CD4-positive, alpha-beta T cell (primary cell): Measurements from ENCODE around the gene ARHGDIB. TPM values are rescaled to one million over a fixed set of nuclear protein-coding genes. Genes with fewer than 3 reads are reported as not detected.

ENCODE experiments used
- ATAC-seq: fragments of 200-7000 bp; cut with Tn5 transposase; one replicate; pipeline ENCODE4 v1.10.0; 2022; ENCODE audit warnings: mild to moderate bottlenecking; ENCODE audit not compliant: poor library complexity
- CTCF ChIA-PET: fragments of 350-600 bp; sonication (Branson Sonifier 250); formaldehyde crosslinking; loops from one replicate; lab custom pipeline; 2021; ENCODE audit warnings: antibody characterized with exemption, inconsistent platforms; lab: Charles Lee
- POLR2A ChIA-PET: fragments of 350-600 bp; sonication (Branson Sonifier 250); formaldehyde crosslinking; loops from one replicate; lab custom pipeline; 2021; ENCODE audit warnings: antibody characterized with exemption, inconsistent platforms; lab: Charles Lee
- DNase-seq, 14 experiments: peaks; one replicate each; pipeline ENCODE4 v3.0.0-alpha.2; 2013 to 2020; ENCODE audit warnings: mixed read lengths in 2 of 14
- H3K27ac ChIP-seq, 2 donors: one replicate each; pipeline versions ENCODE4 v1.5.1 to v1.7.0; 2013; ENCODE audit warnings: low read length in 2 of 2, low read depth in 1 of 2, mild to moderate bottlenecking in 1 of 2
- H3K27me3 ChIP-seq, 2 experiments: 1 replicate in 1 of 2; 2 replicates in 1 of 2; pipeline versions ENCODE4 v1.6.1 to v1.7.0; 2013; ENCODE audit warnings: low read length in 2 of 2, control low read depth in 1 of 2, mild to moderate bottlenecking in 1 of 2, moderate library complexity in 1 of 2; ENCODE audit not compliant: insufficient read depth in 2 of 2, control insufficient read depth in 1 of 2
- H3K36me3 ChIP-seq: one replicate; pipeline ENCODE4 v1.6.1; 2013; ENCODE audit warnings: low read length, control low read depth; ENCODE audit not compliant: insufficient read depth
- H3K4me1 ChIP-seq: one replicate; pipeline ENCODE4 v1.6.1; 2013; ENCODE audit warnings: low read length, control low read depth; ENCODE audit not compliant: insufficient read depth
- H3K4me3 ChIP-seq: one replicate; pipeline ENCODE4 v1.5.1; 2013; ENCODE audit warnings: mild to moderate bottlenecking, low read length, moderate library complexity
- H3K9me3 ChIP-seq, 2 experiments: 1 replicate in 1 of 2; 2 replicates in 1 of 2; pipeline versions ENCODE4 v1.6.1 to v1.7.0; 2013; ENCODE audit warnings: low read length in 2 of 2, mild to moderate bottlenecking in 2 of 2, control low read depth in 1 of 2, moderate library complexity in 1 of 2; ENCODE audit not compliant: control insufficient read depth in 1 of 2, insufficient read depth in 1 of 2
- H3K27ac Mint-ChIP-seq: one replicate; pipeline ENCODE4 v1.8.0; 2020; ENCODE audit warnings: mixed read lengths
- H3K27me3 Mint-ChIP-seq: one replicate; pipeline ENCODE4 v1.8.0; 2021; ENCODE audit warnings: mixed read lengths
- H3K36me3 Mint-ChIP-seq: one replicate; pipeline ENCODE4 v1.8.0; 2021; ENCODE audit warnings: low read depth, mixed read lengths
- H3K4me1 Mint-ChIP-seq: one replicate; pipeline ENCODE4 v1.8.0; 2021; ENCODE audit warnings: low read depth, mixed read lengths
- H3K4me3 Mint-ChIP-seq: one replicate; pipeline ENCODE4 v1.8.0; 2020; ENCODE audit warnings: mild to moderate bottlenecking, mixed read lengths
- H3K9me3 Mint-ChIP-seq: one replicate; pipeline ENCODE4 v1.8.0; 2020; ENCODE audit warnings: mixed read lengths
- CTCF ChIP-seq: fragments of 200-600 bp; IDR thresholded peaks from one replicate; pipeline ENCODE4 v1.8.0; 2022; ENCODE audit warnings: antibody characterized with exemption, mild to moderate bottlenecking
- intact Hi-C, 2 experiments: fragments of 100-400 bp; cut with DNase I in 1 of 2; cut with micrococcal nuclease in 1 of 2; formaldehyde crosslinking; loops; one replicate each; pipeline versions ENCODE4 v1.15.1 to v1.9.0; 2023 to 2025; cut with DNase I, micrococcal nuclease
- total RNA-seq, 174 experiments: library from RNA in 2 of 174; stranded (reverse) in 2 of 174; gene quantifications; one replicate each; pipeline ENCODE4 v1.2.3 and lab custom pipeline; 2021 to 2026

Gene ARHGDIB
- total RNA-seq, 2 experiments from 2014 or later: 872 to 942 TPM

- no peak for TF ChIP-seq CTCF
- H3K27ac ChIP-seq: no peak overlapping the region
- H3K36me3 Mint-ChIP-seq: no peaks in the 10 kb centered on the region
- H3K27me3 Mint-ChIP-seq: no peaks in the 10 kb centered on the region
- H3K4me1 Mint-ChIP-seq: peaks cover 40% of the 10 kb centered on the region
- ATAC-seq (no peak), DNase-seq (no peak)
- H3K27me3 ChIP-seq: no peaks in the 10 kb centered on the region
- no peaks in the 10 kb centered on the region for H3K9me3 ChIP-seq
- intact Hi-C loops: loop anchor here (5.0 to 10.0 kb wide), 2 partner anchors 214 to 756 kb away; no protein-coding TSS in a partner anchor
- no peak overlapping the region for H3K27ac Mint-ChIP-seq
- H3K4me3 Mint-ChIP-seq: no peak overlapping the region
- no peaks in the 10 kb centered on the region for H3K36me3 ChIP-seq
- peaks cover 6% of the 10 kb centered on the region for H3K9me3 Mint-ChIP-seq
- peaks cover 24% of the 10 kb centered on the region for H3K4me1 ChIP-seq
- ChIA-PET CTCF (interaction anchor here (1.0 kb wide), 1 partner anchor 31 kb away, joined by 3 read pairs; no protein-coding TSS in a partner anchor), POLR2A (interaction anchor here (0.8 kb wide), 1 partner anchor 29 kb away, joined by 3 read pairs; no protein-coding TSS in a partner anchor)
- no peak overlapping the region for H3K4me3 ChIP-seq
Measured at GRCh38 chr12:14991069-14991468, 29.7 kb upstream of the ARHGDIB start.

- Mint-ChIP-seq H3K9me3 (peaks cover 6% of the 10 kb centered on the region), H3K27me3 (no peaks in the 10 kb centered on the region), H3K36me3 (no peaks in the 10 kb centered on the region), H3K4me1 (peaks cover 38% of the 10 kb centered on the region), H3K27ac (no peak overlapping the region), H3K4me3 (no peak overlapping the region)
- TF ChIP-seq CTCF: no peak
- peaks cover 15% of the 10 kb centered on the region for H3K4me1 ChIP-seq
- intact Hi-C loops: loop anchor here (2.0 to 10.0 kb wide), 3 partner anchors 17 to 755 kb away; partner anchors contain the start of gene PDE6H (in 1 of the 2)
- H3K27me3 ChIP-seq: no peaks in the 10 kb centered on the region
- no peaks in the 10 kb centered on the region for H3K36me3 ChIP-seq
- ChIA-PET CTCF (no interaction called here), POLR2A (interaction anchor here (1.4 kb wide), 1 partner anchor 30 kb away, joined by 4 read pairs; no protein-coding TSS in a partner anchor)
- no peak for DNase-seq
- no peak for ATAC-seq
- no peaks in the 10 kb centered on the region for H3K9me3 ChIP-seq
- no peak overlapping the region for H3K4me3 ChIP-seq
- no peak overlapping the region for H3K27ac ChIP-seq
Measured at GRCh38 chr12:14989790-14990189, 28.4 kb upstream of the ARHGDIB start.

- Mint-ChIP-seq H3K4me1 (peaks cover 35% of the 10 kb centered on the region), H3K9me3 (peaks cover 6% of the 10 kb centered on the region), H3K27ac (no peak overlapping the region), H3K36me3 (no peaks in the 10 kb centered on the region), H3K4me3 (no peak overlapping the region), H3K27me3 (no peaks in the 10 kb centered on the region)
- CTCF ChIA-PET: no interaction called here
- POLR2A ChIA-PET: no interaction called here
- DNase-seq: peak in 1 of 14 experiments; percentile 19
- Histone ChIP-seq H3K4me3 (no peak overlapping the region), H3K27me3 (no peaks in the 10 kb centered on the region), H3K9me3 (no peaks in the 10 kb centered on the region), H3K36me3 (no peaks in the 10 kb centered on the region), H3K4me1 (peaks cover 14% of the 10 kb centered on the region), H3K27ac (no peak overlapping the region)
- no peak for ATAC-seq
- intact Hi-C loops: loop anchor here in 1 of 2 experiments (2.0 kb wide), 1 partner anchor 15 kb away; the partner anchor contains the start of gene PDE6H
- TF ChIP-seq CTCF: no peak
Measured at GRCh38 chr12:14988035-14988434, 26.6 kb upstream of the ARHGDIB start.
